ENCODE data around the gene VDR.

The VDR gene

GRCh38 chr12:47856721-47857575 lies 47.8 kb downstream of the VDR start:
- Histone ChIP-seq H3K36me3 (replicated peaks; ENCODE audit: insufficient read depth, low read length) (peaks cover 10% of the 10 kb centered on the region), H3K27ac (ENCODE audit: low read length) (no peak overlapping the region), H3K79me2 (ENCODE audit: low read length) (no peaks in the 10 kb centered on the region), H3K4me3 (ENCODE audit: low read length) (no peak overlapping the region), H4K20me1 (ENCODE audit: insufficient read depth, low read length) (no peaks in the 10 kb centered on the region), H3F3A (ENCODE audit: insufficient read depth, low read length) (no peaks in the 10 kb centered on the region), H3K4me1 (ENCODE audit: low read length) (0 out of 2 replicates have a peak, but pooled peaks cover 5% of the 10 kb centered on the region), H2AFZ (ENCODE audit: low read length) (no peak overlapping the region), H3K9me3 (replicated peaks; ENCODE audit: insufficient read depth, low read length) (no peaks in the 10 kb centered on the region), H3K4me2 (ENCODE audit: low read depth, low read length) (no peak overlapping the region), H3K9me2 (replicated peaks; ENCODE audit: insufficient read depth, low read length) (no peaks in the 10 kb centered on the region), H3K27me3 (replicated peaks; ENCODE audit: insufficient read depth, low read length) (no peaks in the 10 kb centered on the region), H3K9ac (ENCODE audit: low read length) (no peak overlapping the region)
- DNase-seq: no peak
- TF ChIP-seq EZH2phosphoT487 (IDR thresholded peaks at IDR 0.05; ENCODE audit: low read length): no peak
- no peak for TF ChIP-seq CTCF (IDR thresholded peaks at IDR 0.05; ENCODE audit: low read length)
- TF ChIP-seq EZH2 (optimal IDR thresholded peaks at IDR 0.05; ENCODE audit: low read depth, low read length): no peak

GRCh38 chr12:47856094-47856493 lies 48.7 kb downstream of the VDR start:
- H3K9me3 ChIP-seq (replicated peaks; ENCODE audit: insufficient read depth, low read length): no peaks in the 10 kb centered on the region
- 0 out of 2 replicates have a peak, but pooled peaks cover 10% of the 10 kb centered on the region for H3K4me1 ChIP-seq (ENCODE audit: low read length)
- TF ChIP-seq EZH2 (optimal IDR thresholded peaks at IDR 0.05; ENCODE audit: low read depth, low read length): no peak
- no peak for TF ChIP-seq EZH2phosphoT487 (IDR thresholded peaks at IDR 0.05; ENCODE audit: low read length)
- no peak for TF ChIP-seq CTCF (IDR thresholded peaks at IDR 0.05; ENCODE audit: low read length)
- no peak overlapping the region for H3K9ac ChIP-seq (ENCODE audit: low read length)
- H3K27ac ChIP-seq (ENCODE audit: low read length): no peak overlapping the region
- no peaks in the 10 kb centered on the region for H4K20me1 ChIP-seq (ENCODE audit: insufficient read depth, low read length)
- H3K9me2 ChIP-seq (replicated peaks; ENCODE audit: insufficient read depth, low read length): no peaks in the 10 kb centered on the region
- DNase-seq: no peak
- no peak overlapping the region for H3K4me3 ChIP-seq (ENCODE audit: low read length)
- H3K36me3 ChIP-seq (replicated peaks; ENCODE audit: insufficient read depth, low read length): peaks cover 5% of the 10 kb centered on the region; the same call in 1 of the 2 replicates
- no peak overlapping the region for H3K4me2 ChIP-seq (ENCODE audit: low read depth, low read length)
- no peak overlapping the region for H2AFZ ChIP-seq (ENCODE audit: low read length)
- H3F3A ChIP-seq (ENCODE audit: insufficient read depth, low read length): no peaks in the 10 kb centered on the region
- H3K27me3 ChIP-seq (replicated peaks; ENCODE audit: insufficient read depth, low read length): no peaks in the 10 kb centered on the region
- H3K79me2 ChIP-seq (ENCODE audit: low read length): no peaks in the 10 kb centered on the region

GRCh38 chr12:47855502-47855901 lies 49.3 kb downstream of the VDR start:
- H3K27ac ChIP-seq (ENCODE audit: low read length): no peak overlapping the region

More at GRCh38 chr12:47855502-47855901, 49.3 kb downstream of the VDR start:
- no peaks in the 10 kb centered on the region for H4K20me1 ChIP-seq (ENCODE audit: insufficient read depth, low read length)
- no peaks in the 10 kb centered on the region for H3K79me2 ChIP-seq (ENCODE audit: low read length)
- no peak overlapping the region for H3K9ac ChIP-seq (ENCODE audit: low read length)
- H3K9me2 ChIP-seq (replicated peaks; ENCODE audit: insufficient read depth, low read length): no peaks in the 10 kb centered on the region
- no peak overlapping the region for H2AFZ ChIP-seq (ENCODE audit: low read length)
- H3K4me2 ChIP-seq (ENCODE audit: low read depth, low read length): no peak overlapping the region
- no peak for DNase-seq
- TF ChIP-seq EZH2phosphoT487 (IDR thresholded peaks at IDR 0.05; ENCODE audit: low read length): no peak
- TF ChIP-seq CTCF (IDR thresholded peaks at IDR 0.05; ENCODE audit: low read length): peak; percentile 18; the same call in 1 of the 2 replicates
- H3K4me3 ChIP-seq (ENCODE audit: low read length): no peak overlapping the region
- H3K36me3 ChIP-seq (replicated peaks; ENCODE audit: insufficient read depth, low read length): peaks cover 5% of the 10 kb centered on the region; the same call in 1 of the 2 replicates
- H3K9me3 ChIP-seq (replicated peaks; ENCODE audit: insufficient read depth, low read length): no peaks in the 10 kb centered on the region
- no peaks in the 10 kb centered on the region for H3F3A ChIP-seq (ENCODE audit: insufficient read depth, low read length)
- no peaks in the 10 kb centered on the region for H3K27me3 ChIP-seq (replicated peaks; ENCODE audit: insufficient read depth, low read length)
- 0 out of 2 replicates have a peak, but pooled peaks cover 10% of the 10 kb centered on the region for H3K4me1 ChIP-seq (ENCODE audit: low read length)
